GM18502 (cell line): Measurements from ENCODE around the gene PTPRK.

Experiments used
- ATAC-seq: cut with Tn5 transposase; IDR thresholded peaks from one replicate; pipeline ENCODE4 v1.9.1; 2021; ENCODE audit warnings: mild to moderate bottlenecking; ENCODE audit not compliant: unreplicated experiment, poor library complexity

PTPRK gene

GRCh38 chr6:127921982-127922381, 598.4 kb downstream of the PTPRK start:
- no peak for ATAC-seq

GRCh38 chr6:127920804-127921203, 599.6 kb downstream of the PTPRK start:
- ATAC-seq, result no peak
